Suppressor macrophage (primary cell): ENCODE data around the gene ZWILCH.
"Not testable (repeated sequence)": the region's sequence is repeated elsewhere in the genome, so short reads cannot be mapped to it uniquely, and the experiment has no call there.

ENCODE experiments used
- DNase-seq, 4 experiments: peaks; one replicate each; pipeline ENCODE4 v3.0.0-alpha.2; 2020 to 2022

The ZWILCH gene

DNA sequence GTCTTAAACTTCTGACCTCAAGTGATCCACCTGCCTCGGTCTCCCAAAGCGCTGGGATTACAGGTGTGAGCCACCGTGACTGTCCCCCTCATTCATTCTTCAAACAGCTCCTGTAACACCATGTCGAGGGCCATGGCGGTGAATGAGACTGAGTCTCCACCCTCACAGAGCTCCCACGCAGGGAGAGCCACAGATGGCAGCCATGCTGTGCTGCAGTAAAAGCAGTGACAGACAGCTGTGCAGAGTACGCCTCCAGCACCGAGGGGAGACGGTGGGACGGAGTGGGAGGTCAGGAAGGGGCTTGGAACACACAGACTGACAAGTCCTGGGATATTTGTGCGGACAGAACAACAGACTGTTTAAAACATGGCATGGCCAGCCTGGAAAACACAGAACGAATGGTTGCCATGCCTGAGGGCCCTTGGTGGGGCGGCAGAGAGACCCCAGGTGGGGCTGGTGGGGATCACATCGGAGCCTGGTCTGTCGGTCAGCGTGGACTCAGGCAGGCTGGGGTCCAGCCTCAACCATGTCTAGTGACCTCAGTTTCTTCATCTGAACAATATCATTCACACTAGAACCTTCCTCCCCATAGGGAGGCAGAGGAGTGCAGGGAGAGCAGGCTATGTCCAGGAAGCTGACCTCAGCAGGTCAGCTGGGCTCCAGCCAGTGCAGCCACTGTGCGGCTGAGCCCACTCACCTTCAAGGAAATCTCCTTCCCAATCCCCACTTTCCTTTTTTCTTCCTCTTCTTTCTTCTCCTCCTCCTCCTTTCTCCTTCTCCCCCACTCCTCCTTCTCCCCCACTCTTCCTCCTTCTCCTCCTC, 81.2 kb downstream of the ZWILCH start:
- DNase-seq: no peak

DNA sequence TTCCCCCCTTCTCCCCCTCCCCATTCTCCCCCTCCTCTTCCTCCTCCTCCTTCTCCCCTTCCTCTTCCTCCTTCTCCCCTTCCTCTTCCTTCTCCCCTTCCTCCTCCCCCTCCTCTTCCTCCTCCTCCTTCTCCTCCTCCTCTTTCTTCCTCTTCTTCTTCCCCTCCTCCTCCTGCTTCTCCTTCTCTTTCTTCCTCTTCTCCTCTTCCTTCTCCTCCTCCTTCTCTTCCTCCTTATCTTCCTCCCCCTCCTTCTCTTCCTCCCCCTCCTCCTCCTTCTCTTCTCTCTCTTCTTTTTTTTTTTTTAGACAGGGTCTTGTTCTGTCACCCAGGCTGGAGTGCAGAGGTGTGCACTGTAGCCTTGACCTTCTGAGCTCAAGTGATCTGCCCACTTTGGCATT, 81.9 kb downstream of the ZWILCH start:
- DNase-seq: no peak

DNA sequence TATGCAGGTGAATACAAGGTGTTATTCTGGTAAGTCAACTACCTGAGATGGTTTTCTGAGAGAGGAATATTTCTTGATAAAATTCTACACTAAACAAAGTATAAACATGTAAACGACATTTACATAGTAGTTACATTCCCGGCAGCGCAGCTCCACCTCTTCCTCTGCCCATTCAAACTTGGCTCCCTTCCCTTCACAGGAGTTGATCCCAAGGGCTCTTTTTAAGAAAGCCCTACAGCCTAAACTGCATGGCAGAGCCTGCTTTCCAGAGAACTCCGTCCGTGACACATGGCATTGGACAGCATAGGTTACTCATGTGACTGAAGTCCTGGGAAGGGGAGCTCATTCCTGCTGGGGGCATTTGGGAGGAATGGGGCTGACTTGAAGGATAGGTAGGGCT, 82.6 kb downstream of the ZWILCH start:
- no peak for DNase-seq

DNA sequence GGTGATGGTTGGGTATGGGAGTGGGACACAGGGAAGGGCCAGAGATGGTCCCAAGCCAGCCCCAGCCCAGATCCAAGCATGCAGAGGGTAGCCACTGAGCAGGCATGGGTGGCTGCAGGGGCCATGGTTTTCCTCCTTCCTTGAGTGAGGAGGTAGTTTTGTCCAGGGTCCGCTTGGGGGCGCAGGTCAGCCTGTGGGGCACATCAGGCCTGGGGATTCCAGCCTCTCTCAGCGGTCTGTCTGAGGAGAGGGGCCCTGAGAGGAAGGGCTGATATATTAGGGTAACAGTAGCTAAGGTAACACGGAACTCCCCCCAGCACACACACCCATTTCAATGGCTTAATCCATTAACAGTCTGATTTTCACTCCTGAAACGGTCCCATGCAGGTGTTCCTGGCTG, 83.4 kb downstream of the ZWILCH start:
- no peak for DNase-seq

DNA sequence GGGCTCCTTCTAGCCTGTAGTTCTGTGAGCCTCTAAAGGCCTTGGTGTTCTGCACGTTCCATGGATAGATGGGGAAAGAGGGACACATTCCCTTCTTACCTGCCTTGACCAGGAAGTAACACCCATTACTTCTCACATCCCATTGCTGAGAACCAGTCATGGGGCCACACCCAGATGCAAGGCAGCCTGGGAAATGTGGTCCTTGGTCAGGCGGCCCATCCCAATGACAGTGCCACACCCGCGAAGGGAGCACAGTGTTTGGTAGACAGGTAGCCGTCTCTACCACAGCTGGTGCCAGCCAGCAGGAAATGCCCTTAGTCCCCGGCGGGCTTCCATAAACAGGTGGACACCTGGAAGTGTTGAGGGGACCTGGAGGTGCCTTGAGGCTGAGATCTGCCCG, 83.8 kb downstream of the ZWILCH start:
- DNase-seq: no peak

DNA sequence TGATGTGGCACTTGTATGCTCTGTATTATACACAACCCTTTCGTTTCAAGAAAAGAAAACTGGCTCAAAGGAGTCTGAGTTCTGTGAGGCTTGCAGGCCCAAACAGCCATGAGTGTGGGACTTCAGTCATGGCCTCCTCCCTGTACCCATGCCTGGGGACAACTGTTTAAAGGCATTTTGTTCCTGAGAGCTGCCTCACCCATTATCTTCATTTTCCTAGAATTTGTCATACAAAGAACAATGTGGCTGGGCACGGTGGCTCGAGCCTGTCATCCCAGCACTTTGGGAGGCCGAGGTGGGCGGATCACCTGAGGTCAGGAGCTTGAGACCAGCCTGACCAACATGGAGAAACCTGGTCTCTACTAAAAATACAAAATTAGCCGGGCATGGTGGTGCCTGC, 84.3 kb downstream of the ZWILCH start:
- not testable (repeated sequence) for DNase-seq

DNA sequence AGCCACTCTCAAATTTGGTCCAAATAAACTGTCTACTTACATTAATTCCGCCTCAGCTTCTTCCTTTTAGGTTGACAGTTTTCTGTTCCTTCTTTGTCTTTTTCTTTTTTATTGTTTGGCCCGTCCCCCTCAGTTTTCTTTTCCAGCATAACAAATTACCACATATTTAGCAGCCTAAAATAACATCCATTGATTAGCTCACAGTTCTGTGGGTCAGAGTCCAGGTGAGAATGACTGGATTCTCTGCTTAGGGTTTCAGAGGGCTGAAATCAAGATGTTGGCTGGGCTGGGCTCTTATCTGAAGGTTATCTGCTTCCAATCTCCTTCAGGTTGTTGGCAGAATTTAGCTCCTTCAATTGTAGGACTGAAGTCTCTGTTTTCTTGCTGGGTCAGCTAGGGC, 85.3 kb downstream of the ZWILCH start:
- no peak for DNase-seq

DNA sequence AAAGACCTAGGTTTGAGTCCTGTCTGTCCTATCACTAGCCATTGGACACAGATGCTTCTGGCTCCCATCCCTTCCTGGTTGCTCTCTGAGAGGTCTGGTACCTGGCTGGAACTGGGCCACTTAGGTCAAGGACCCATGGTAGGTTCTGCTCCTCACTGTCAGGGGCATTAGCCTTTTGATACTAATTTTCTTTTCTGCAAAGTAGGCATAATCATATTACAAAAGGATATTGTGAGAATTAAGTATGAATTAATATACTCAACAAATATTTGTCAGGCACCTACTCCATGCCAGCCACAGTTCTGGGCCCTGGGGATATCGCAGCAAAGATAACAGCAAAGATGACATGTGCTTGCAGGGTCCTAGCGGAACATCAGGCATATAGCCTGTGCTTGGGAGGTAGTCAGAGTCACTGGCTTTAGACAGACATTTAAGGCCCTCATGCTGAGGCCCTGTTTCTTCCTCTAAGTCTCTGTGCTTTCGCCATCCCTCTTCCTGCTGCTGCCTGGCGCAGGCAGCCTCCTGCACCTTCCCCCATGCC, 86.3 kb downstream of the ZWILCH start:
- DNase-seq: peak in 1 of 4 experiments; percentile 15

DNA sequence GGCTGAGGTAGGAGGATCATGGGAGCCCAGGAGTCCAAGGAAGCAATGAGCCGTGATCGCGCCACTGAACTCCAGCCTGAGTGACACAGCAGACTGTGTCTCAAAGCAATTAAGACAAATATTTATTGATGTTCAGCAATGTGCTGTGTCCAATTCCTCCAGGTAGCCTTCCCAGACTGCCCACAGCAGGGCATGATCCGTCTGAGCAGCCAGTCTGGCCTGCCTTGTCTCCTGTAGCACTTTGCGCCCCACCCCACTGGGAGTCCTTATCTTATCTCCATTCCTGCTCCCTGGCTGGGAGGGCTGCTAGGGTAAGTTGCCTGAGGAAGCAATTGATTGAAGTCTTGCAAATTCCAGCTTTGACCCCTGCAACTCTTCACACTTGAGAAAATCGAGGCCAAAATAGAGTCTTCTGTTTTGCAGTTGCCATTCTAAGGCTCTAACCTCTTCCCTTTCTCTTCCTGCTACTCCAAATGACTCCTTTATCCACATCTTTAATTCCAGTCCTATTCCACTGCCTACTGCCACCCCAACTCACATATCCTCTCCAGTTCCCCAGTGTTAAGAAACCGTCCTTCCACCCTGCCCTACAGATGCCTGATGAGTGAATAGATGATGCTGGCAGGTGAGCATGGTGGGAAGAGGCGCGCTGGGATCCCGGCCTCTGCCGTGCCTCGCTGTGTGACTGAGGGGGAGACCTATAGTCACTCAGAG, 87.5 kb downstream of the ZWILCH start:
- no peak for DNase-seq

DNA sequence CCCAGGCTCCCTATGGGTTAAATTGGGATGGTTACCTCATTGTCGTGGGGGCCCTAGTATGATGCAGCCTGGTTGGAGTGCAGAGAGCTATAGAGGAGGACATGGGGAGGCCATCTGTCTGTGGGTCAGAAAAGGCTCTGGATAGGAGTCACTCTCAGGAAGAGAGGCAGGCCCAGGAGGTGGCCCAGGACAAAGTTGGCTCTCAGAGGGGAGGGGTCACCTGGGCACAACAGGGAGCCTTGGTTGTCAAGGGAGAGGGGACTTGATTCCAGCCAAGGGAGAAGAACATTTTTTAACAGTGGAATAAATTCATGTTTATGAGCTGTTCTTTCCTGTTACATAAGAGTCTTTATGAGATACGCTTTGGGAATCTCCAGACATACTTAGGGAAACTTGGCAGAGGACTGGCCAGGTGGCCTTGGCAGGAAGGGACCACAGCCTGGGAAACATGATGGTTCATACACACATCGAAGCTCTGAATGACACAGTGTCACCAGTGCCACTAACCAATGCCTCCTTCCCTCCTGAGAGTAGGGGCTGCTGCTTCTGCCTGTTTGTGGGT, 88.2 kb downstream of the ZWILCH start:
- no peak for DNase-seq

DNA sequence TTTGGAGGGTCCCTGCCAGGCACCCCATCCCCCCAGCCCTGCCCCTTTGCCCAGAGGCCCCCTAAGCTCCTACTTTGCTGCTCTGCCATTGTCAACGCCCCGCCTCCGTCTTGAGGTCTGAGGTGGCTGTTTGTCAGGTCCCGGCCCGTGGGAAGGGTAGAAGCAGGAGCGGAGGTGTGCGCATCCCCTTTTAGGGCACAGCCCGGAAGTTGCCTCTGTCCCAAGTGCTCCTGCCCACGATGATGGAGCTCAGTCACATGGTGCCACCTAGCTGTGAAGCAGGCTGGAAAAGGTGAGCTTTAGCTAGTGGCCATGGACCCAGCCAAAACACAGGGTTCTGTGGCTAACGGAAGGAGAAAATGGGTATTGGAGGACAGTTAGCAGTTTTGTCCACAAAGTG, 89.2 kb downstream of the ZWILCH start:
- DNase-seq: no peak

DNA sequence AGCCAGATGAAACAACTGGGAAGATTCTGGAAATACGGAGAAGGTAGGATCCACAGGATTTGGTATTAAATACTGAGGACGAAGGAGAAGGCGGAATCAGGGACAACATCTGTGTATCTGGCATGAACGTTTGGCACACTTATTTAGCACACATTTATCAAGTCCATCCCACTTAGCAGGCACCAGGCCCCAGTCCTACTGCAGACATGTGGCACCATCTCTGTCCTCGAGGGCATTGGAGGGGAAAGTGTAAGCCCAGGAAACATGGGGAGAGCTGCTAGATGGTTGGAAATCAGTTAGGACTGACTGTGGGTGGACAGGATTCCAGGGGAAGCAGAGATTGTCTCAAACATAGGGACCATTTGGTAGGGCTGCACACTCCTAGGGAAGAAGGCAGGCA, 89.7 kb downstream of the ZWILCH start:
- DNase-seq: no peak

DNA sequence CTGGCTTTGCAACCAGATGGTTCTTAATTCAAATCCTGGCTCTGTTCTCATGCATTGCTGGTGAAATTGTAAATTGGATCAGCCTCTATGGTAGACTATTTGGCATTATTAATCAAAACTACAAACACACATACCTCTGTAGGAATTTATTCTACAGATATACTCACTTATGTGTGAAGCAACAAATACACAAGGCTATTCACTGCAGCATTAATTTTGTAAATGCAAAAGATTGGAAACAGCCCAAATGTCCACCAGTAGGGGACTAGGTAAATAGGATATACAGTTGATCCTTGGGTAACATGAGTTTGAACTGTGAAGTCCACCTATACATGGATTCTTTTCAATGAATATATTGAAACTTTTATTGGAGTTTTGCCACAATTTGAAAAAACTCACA, 90.2 kb downstream of the ZWILCH start:
- no peak for DNase-seq

DNA sequence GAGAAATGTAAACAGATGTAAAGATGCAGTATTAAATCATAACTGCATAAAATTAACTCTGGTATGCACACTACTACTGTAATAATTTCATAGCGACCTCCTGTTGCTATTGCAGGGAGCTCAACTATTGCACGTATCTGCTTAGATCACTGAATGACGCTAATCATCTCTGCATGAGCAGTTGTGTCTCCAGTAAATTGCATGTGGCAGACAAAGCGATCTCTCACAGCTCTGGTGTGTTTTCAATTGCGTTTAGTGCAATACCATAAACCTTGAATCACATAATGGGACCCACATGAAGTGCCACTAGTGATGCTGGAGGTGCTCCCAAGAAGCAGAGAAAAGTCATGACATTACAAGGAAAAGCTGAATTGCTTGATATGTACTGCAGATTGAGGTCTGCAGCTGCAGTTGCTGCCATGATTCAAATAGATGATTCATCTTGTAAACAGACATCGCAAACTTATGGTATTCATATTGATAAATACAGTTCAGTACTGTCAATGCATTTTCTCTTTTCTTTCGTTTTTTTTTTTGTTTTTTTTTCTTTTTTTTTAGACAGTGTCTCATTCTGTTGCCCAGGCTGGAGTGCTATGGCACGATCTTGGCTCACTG, 90.9 kb downstream of the ZWILCH start:
- DNase-seq: no peak

DNA sequence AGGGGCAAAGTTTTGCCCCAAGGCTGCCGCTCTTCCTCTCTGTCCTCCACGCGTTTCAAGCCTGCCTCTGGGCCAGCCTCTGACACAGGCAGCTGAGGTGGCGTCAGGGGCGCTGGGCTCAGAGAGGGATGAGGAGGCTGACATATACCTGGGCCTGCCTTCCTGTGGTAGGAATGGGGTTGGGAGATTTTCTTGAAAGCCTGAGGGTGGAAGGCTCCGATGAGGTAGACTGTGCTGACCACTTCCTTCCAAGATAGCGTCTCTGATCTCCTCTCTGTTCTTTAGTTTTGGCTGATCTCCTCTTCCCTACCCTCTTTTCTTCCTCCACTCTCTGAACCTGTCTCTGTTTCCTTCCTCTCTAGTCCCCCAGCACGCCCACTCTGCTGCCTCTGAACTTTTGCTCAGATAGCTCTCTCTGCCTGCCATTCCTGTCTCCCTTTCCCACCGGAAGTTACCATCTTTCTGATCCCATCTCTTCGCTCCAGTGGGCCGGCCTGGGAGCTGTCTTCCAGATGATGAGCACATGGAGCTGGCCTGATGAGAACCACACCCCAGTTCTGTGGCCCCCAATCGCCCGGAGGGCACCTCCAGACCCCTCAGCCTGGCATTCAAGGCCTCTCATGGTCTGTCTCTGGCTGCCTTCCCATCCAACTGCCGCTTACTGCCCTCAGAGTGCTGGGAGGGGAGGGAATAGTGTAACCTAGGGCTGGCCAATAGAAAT, 93.1 kb downstream of the ZWILCH start:
- DNase-seq: no peak
